ENCODE results near the gene ATP10B.
"Not testable (repeated sequence)": the region's sequence is repeated elsewhere in the genome, so short reads cannot be mapped to it uniquely, and the experiment has no call there.

ATP10B gene

GRCh38 chr5:160831801-160832200, 20.2 kb downstream of the ATP10B start:
- DNase-seq (ENCODE audit: low spot score) = no peak

GRCh38 chr5:160824301-160825001, 27.6 kb downstream of the ATP10B start:
- no peak for DNase-seq (ENCODE audit: low spot score)

DNA sequence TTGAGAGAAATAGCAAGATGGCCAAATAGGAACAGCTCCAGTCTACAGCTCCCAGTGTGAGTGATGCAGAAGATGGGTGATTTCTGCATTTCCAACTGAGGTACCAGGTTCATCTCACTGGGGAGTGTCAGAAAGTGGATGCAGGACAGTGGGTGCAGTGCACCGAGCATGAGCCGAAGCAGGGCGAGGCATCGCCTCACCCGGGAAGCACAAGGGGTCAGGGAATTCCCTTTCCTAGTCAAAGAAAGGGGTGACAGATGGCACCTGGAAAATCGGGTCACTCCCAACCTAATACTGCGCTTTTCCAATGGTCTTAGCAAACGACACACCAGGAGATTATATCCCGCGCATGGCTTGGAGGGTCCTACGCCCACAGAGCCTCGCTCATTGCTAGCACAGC, 39.0 kb downstream of the ATP10B start:
- DNase-seq (ENCODE audit: low spot score) = not testable (repeated sequence)

DNA sequence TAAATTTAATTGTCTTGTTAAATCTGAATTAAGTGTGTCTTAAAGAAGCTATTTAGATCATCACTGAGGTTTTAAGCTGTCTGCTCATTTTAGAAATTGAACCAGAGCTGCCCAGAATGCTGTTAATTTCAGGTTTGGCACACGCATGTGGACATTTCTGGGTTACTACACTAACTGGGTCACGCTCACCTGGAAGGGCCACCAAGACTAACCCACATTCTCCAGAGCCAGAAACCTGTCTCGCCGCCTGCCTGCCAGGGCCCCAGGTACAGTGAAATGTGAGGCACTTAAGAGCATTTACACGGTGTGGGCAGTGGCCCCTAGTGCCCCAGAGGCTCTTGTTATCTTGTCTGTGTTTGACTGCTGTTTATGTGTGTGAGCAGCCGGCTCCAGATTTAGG, 46.6 kb downstream of the ATP10B start:
- DNase-seq (ENCODE audit: low spot score) = no peak

DNA sequence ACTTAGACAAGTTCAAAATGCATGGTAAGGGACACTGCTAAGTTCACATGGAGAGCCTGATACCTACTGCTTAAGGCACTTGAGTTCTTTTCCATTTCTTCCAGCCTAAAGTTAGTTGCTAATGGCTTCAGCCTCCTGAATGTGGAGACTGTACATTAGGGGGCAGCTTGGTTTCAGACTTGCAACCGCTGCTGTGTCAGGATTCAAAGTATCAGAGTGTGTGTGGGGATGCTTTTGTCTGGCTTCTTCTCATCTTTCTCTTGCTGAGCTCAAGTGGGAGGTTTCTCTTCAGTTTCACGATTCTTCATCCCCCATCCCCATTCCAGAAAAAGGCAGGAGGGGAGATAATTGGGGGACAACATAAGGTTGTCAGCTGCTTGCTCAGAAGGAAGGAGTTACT, 49.4 kb downstream of the ATP10B start:
- DNase-seq (ENCODE audit: low spot score) = peak; percentile 39

- no peak for DNase-seq (ENCODE audit: low spot score)
Measured at GRCh38 chr5:160800375-160801275, 51.4 kb downstream of the ATP10B start.

DNA sequence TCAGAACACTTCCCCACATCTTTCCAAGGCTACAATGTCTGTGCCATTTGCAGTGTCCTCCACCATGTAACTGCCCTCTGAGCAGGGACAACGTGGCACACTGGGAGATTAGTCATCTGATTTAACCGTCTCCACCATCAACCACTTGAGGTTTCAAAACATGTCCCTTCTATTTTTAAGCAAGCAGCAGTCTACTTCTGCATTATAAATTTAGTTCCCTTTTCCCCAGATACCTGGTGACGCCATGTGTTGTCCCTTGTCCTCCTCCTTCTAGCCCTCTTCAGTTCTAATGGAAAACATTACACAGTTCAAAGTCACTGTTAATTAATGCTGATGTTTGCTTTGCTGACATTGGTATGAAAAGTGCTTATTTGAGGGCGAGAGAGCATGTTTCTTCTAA, 52.8 kb downstream of the ATP10B start:
- DNase-seq (ENCODE audit: low spot score) = no peak

DNA sequence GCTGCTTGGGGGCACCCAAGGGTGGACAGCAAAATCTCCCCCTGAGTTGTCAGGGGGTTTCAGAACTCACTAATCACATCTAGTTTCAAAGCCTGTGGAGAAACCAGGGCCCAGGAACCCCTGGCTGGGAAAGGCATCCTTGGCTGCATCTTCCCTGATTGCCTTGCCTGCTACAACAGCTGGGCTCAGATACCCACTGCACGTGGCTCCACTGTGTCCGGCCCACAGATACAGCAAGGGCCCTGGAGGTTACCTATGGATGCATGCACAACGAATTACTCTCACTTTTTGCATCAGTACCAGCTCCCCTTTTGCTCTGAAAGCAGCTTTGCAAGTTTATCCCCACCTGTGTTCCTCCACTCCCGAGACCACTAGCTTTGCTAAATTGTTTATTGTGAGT, 55.0 kb downstream of the ATP10B start:
- DNase-seq (ENCODE audit: low spot score) = no peak

DNA sequence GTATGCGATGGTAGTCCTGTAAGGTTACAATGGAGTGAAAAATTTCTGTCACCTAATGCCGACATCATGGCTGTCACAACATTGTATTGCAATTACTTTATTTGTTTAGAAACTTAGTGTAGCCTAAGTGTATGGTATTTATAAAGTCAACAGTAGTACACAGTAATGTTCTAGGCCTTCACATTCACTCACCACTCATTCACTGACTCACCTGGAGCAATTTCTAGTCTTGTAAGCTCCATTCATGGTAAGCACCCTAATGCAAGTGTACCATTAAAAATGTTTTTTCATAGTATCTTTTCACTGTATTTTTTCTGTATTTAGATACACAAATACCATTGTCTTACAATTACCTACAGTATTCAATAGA, 58.5 kb downstream of the ATP10B start:
- DNase-seq (ENCODE audit: low spot score) = no peak

DNA sequence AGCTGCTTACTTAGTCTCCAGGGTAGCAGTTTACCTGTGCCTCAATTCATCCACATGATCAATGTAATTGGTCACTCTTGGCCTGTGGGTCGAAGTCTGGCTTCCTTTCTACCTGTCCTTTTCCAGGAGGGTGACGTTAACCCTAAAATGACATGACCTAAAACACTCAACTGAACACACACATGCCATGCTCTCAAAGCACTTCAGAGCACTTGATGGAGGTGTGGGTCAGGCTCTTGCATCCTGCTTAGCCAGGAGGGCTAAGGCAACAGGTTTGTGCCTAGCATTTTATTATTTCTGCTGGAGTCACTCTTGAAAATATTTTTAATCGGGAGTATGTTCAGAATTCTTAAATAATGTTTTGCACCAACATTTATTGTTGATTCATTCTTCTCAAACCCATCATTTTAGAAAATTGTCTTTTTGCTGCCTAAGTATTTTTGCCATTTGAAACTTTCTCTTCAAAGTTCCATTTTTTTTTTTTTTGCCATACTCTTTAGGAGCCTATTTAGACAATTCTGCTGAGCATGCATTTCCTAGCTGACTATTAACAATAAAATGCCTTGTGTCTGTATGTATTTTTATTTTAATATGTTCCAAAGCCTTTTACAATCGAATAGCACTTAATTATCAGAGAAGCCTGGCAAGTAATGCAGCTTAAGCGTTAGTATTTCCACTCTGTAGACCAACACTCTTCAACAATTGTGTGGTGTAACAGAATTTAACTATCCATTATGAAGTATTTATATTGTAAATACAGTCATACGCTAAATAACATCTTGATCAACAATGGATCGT, 59.1 kb downstream of the ATP10B start:
- no peak for DNase-seq (ENCODE audit: low spot score)

- no peak for DNase-seq (ENCODE audit: low spot score)
Measured at GRCh38 chr5:160792281-160792680, 59.7 kb downstream of the ATP10B start.

DNA sequence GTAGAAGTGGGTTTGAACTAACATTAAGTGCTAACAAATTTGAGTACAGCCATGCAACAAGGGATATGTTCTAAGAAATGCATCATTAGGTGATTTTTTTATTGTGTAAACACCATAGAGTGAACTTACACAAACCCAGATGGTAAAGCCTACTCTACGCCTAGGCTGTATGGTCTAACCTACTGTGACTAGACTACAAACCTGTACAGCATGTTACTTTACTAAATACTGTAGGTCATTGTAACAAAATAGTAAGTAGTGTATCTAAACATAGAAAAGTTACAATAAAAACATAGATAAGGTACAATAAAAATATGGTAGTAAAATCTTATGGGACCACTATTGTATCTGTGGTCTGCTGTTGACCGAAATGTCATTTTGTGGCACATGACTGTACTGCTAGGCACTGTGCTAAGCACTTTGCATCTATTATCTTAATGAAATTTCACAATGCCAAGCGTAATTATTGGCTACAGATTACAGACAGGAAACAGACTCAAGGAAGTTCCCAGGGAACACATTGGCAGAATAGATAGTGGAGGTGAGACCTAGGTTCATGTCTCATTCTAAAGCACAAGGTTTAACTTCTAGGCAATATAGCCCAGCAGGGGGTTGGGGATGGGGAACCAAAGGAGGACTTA, 62.7 kb downstream of the ATP10B start:
- no peak for DNase-seq (ENCODE audit: low spot score)

DNA sequence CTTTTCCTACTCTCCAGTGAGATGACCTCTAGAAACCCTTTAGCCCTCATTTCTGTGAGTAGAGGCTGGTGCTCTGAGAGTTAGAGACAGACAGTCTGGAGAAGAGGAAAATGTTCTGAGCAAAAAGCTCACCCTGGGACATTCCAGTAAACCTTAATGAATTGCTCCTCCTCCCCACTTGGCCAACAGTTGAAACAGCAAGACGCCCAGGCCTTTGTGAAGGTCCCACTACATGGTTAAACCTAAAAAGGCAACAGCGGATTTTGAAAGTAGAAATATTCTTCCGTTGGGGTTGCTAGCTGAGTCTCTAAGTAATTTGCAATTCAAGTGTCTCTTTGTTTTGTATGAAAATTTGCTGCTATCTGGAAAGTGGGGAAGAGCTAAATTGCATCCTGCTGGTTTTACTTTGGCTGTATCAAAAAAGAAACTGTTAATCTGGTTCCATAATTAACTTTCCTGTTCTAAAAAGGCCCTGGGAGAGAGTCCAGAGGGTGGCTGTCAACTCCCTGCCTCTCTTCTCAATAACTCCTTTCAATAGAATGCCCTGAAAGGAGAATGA, 63.8 kb downstream of the ATP10B start:
- no peak for DNase-seq (ENCODE audit: low spot score)

- DNase-seq (ENCODE audit: low spot score) = peak; percentile 55
Measured at GRCh38 chr5:160787240-160787639, 64.8 kb downstream of the ATP10B start.

DNA sequence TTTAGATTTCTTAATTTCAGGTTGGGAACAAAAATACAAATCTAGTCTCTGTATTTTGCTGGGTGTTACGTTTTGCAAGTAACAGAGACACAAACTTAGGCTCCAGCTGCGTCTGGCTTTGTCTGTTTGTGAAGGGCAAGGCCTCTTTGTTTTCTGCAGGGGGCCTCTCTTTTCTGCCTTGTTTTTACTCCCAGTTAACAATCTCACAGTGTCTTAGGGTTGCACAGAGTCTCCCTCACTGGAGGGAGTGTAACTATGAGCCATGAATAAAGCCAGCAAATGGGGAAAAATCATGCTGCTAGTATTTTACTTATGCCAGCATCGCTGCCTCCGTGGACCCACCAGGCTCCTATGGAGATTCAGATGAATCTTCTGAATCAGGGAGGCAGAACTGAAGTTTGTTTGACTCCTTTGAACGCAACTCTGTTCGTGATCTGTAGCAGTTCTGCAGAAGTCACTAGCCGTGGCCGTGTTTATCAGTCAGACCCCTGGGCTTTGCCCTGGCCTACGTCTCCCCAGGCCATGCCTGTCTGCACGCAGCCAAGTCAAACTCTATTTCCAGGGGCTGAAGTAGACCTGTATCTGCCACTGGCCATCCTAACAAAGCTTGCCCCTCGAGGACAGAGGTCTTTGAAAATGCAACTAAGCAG, 77.2 kb downstream of the ATP10B start:
- DNase-seq (ENCODE audit: low spot score) = no peak

DNA sequence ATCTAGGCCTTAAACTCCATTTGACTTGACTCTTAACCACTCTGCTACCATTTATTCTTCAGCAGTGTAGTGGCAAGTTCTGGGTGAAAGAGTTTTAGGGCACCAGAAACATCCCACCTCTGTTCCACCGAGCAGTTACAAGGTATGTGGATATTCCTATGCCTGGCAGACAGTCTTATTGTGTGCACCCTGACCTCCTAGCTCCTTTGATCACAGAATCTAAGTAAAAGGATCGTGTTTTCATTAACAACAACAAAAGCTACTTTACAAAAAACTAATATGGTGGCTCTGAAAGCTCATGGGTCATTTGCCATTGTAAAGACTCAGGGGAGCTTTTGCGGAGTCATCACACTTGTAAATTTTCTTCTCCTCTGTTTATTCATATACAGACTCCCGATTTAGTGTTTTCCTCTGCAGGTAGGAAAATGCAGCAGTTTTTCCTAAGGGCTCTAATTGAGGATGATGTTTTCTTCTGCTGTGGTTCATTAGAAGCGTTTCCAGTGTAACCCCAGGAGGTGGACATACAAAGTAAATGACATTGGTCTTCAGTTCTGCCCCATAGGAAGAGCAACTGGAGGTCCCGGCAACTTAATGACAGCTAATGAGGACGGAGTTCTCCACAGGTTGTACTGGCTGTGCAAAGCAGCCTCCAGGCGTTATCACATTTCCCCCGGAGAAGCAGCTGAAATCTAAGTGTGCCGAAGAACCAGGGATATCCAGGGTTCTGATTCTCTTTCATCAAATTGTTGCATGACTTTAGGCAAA, 78.2 kb downstream of the ATP10B start:
- DNase-seq (ENCODE audit: low spot score) = no peak

- DNase-seq (ENCODE audit: low spot score) = no peak
Measured at GRCh38 chr5:160772854-160773253, 79.2 kb downstream of the ATP10B start.

- DNase-seq (ENCODE audit: low spot score) = no peak
Measured at GRCh38 chr5:160770718-160771117, 81.3 kb downstream of the ATP10B start.

- DNase-seq (ENCODE audit: low spot score) = no peak
Measured at GRCh38 chr5:160769301-160769700, 82.7 kb downstream of the ATP10B start.

GRCh38 chr5:160767062-160767461, 84.9 kb downstream of the ATP10B start:
- DNase-seq (ENCODE audit: low spot score) = no peak

- DNase-seq (ENCODE audit: low spot score) = no peak
Measured at GRCh38 chr5:160760008-160760407, 92.0 kb downstream of the ATP10B start.

Measured in HuH-7 (cell line).